Renal cortex interstitium (tissue), 11 donors: ENCODE measurements around the gene GATAD2B. TPM values are rescaled to one million over a fixed set of nuclear protein-coding genes. Genes with fewer than 3 reads are reported as not detected.
"Not testable (repeated sequence)": the region's sequence is repeated elsewhere in the genome, so short reads cannot be mapped to it uniquely, and the experiment has no call there.

Source experiments
- DNase-seq, 11 donors: peaks; one replicate each; pipeline ENCODE4 v3.0.0-alpha.2; 2013; ENCODE audit warnings: low read depth in 9 of 11, low spot score in 4 of 11; ENCODE audit errors: extremely low read depth in 1 of 11
- polyA plus RNA-seq, 3 donors: library from polyadenylated mRNA; unstranded; fragments of 120-200 nt; gene quantifications; one replicate each; pipeline ENCODE4 v1.2.1, GENCODE V29; 2013; ENCODE audit not compliant: insufficient read length in 3 of 3

GATAD2B gene
- polyA plus RNA-seq, 3 donors = 29.5 to 35.2 (median 29.6) TPM

- DNase-seq = no peak
Measured at GRCh38 chr1:153776845-153777370, 145.9 kb downstream of the GATAD2B start.

GRCh38 chr1:153776352-153776751 lies 146.4 kb downstream of the GATAD2B start:
- DNase-seq = no peak

GRCh38 chr1:153775458-153776327 lies 147.1 kb downstream of the GATAD2B start:
- peak in 7 of 11 donors; percentile 44 to 70 (median 63) for DNase-seq

GRCh38 chr1:153774780-153775457 lies 147.9 kb downstream of the GATAD2B start, which contains the start of gene SLC27A3:
TSS of gene SLC27A3 (plus strand) at chr1:153775407. CDS start at chr1:153775498, 91 bp downstream.
- peak in 3 of 11 donors; percentile 45 to 47 (median 47) for DNase-seq

- DNase-seq = no peak
Measured at GRCh38 chr1:153774026-153774595, 148.7 kb downstream of the GATAD2B start.

GRCh38 chr1:153773096-153773921 lies 149.5 kb downstream of the GATAD2B start:
- no peak for DNase-seq

GRCh38 chr1:153771841-153772593 lies 150.8 kb downstream of the GATAD2B start:
- DNase-seq = no peak

GRCh38 chr1:153771261-153771660 lies 151.5 kb downstream of the GATAD2B start:
- DNase-seq = no peak

GRCh38 chr1:153770797-153771196 lies 152.0 kb downstream of the GATAD2B start:
- DNase-seq = no peak

- no peak for DNase-seq
Measured at GRCh38 chr1:153769221-153769620, 153.6 kb downstream of the GATAD2B start.

GRCh38 chr1:153768316-153769181 lies 154.2 kb downstream of the GATAD2B start:
- DNase-seq = no peak

- DNase-seq = no peak
Measured at GRCh38 chr1:153767519-153767918, 155.3 kb downstream of the GATAD2B start.

GRCh38 chr1:153766663-153767062 lies 156.1 kb downstream of the GATAD2B start:
- DNase-seq = not testable (repeated sequence)

- no peak for DNase-seq
Measured at GRCh38 chr1:153764310-153764709, 158.5 kb downstream of the GATAD2B start.

- no peak for DNase-seq
Measured at GRCh38 chr1:153763365-153764225, 159.2 kb downstream of the GATAD2B start.

GRCh38 chr1:153760440-153760839 lies 162.3 kb downstream of the GATAD2B start:
- DNase-seq = no peak
